GM23338 (cell line): ENCODE results near the gene DSCAML1. TPM values are rescaled to one million over a fixed set of nuclear protein-coding genes. Genes with fewer than 3 reads are reported as not detected.

Experiments used
- ATAC-seq: fragments of 200-7000 bp; cut with Tn5 transposase; 3 replicates; pipeline ENCODE4 v1.9.1; 2020
- DNase-seq: peaks from one replicate; pipeline ENCODE4 v3.0.0-alpha.2; 2015; ENCODE audit warnings: low spot score
- H2AFZ ChIP-seq: fragments of 200-600 bp; sonication (generic); 2 replicates; pipeline ENCODE4 v1.8.0; 2016; ENCODE audit warnings: antibody characterized with exemption, mild to moderate bottlenecking, moderate library complexity
- H3F3A ChIP-seq: fragments of 200-600 bp; sonication (generic); replicated peaks from 2 replicates; pipeline ENCODE4 v1.8.0; 2017; ENCODE audit warnings: antibody characterized with exemption, mixed run types, low read depth
- H3K27ac ChIP-seq: fragments of 200-600 bp; sonication (generic); 2 replicates; pipeline ENCODE4 v1.6.1; 2016; ENCODE audit warnings: low read depth
- H3K27me3 ChIP-seq: fragments of 200-600 bp; sonication (generic); 2 replicates; pipeline ENCODE4 v1.8.0; 2016; ENCODE audit warnings: mild to moderate bottlenecking, mixed run types, moderate library complexity; ENCODE audit not compliant: insufficient read depth
- H3K36me3 ChIP-seq: fragments of 200-600 bp; sonication (generic); 2 replicates; pipeline ENCODE4 v1.8.0; 2016; ENCODE audit warnings: mild to moderate bottlenecking; ENCODE audit not compliant: insufficient read depth
- H3K4me1 ChIP-seq: fragments of 200-600 bp; sonication (generic); 2 replicates; pipeline ENCODE4 v1.8.0; 2016; ENCODE audit warnings: mild to moderate bottlenecking, moderate library complexity; ENCODE audit not compliant: insufficient read depth
- H3K4me2 ChIP-seq: fragments of 200-600 bp; sonication (generic); 2 replicates; pipeline ENCODE4 v1.7.1; 2017; ENCODE audit warnings: mixed run types
- H3K4me3 ChIP-seq: fragments of 200-600 bp; sonication (generic); 2 replicates; pipeline ENCODE4 v1.6.1; 2016; ENCODE audit warnings: mixed run types
- H3K79me2 ChIP-seq: fragments of 200-600 bp; sonication (generic); replicated peaks from 2 replicates; pipeline ENCODE4 v1.8.0; 2017; ENCODE audit warnings: mild to moderate bottlenecking; ENCODE audit not compliant: insufficient read depth
- H3K9me2 ChIP-seq: fragments of 200-600 bp; sonication (generic); 2 replicates; pipeline ENCODE4 v1.8.0; 2017; ENCODE audit not compliant: insufficient read depth
- H4K20me1 ChIP-seq: fragments of 200-600 bp; sonication (generic); replicated peaks from 2 replicates; pipeline ENCODE4 v1.8.0; 2017; ENCODE audit warnings: mild to moderate bottlenecking; ENCODE audit not compliant: insufficient read depth
- H3K27ac Mint-ChIP-seq: 2 replicates; pipeline ENCODE4 v1.8.0; 2020; ENCODE audit warnings: inconsistent platforms, mild to moderate bottlenecking, moderate library complexity, mixed read lengths
- H3K27me3 Mint-ChIP-seq: 3 replicates; pipeline ENCODE4 v1.8.0; 2022; ENCODE audit warnings: low read depth, mild to moderate bottlenecking, moderate library complexity, mixed read lengths, inconsistent platforms; ENCODE audit not compliant: insufficient read depth, poor library complexity
- H3K36me3 Mint-ChIP-seq: 3 replicates; pipeline ENCODE4 v1.8.0; 2021; ENCODE audit warnings: low read depth, mild to moderate bottlenecking, inconsistent platforms, moderate library complexity, mixed read lengths
- H3K4me1 Mint-ChIP-seq: 3 replicates; pipeline ENCODE4 v1.8.0; 2020; ENCODE audit warnings: mild to moderate bottlenecking, inconsistent platforms, mixed read lengths
- H3K4me3 Mint-ChIP-seq: 3 replicates; pipeline ENCODE4 v1.8.0; 2021; ENCODE audit warnings: moderate library complexity, mild to moderate bottlenecking, inconsistent platforms, mixed read lengths
- H3K9me3 Mint-ChIP-seq: 3 replicates; pipeline ENCODE4 v1.8.0; 2020; ENCODE audit warnings: moderate library complexity, mild to moderate bottlenecking, inconsistent platforms, mixed read lengths
- CREB1 ChIP-seq: fragments of 250-450 bp; sonication (Bioruptor Pico); IDR thresholded peaks from 2 replicates; pipeline ENCODE4 v1.5.0; 2020; ENCODE audit warnings: low read depth, mild to moderate bottlenecking, moderate library complexity
- EZH2 ChIP-seq: fragments of 200-600 bp; sonication (generic); IDR thresholded peaks from one replicate; pipeline ENCODE4 v1.8.0; 2017; ENCODE audit warnings: antibody characterized with exemption, mild to moderate bottlenecking, low read depth; ENCODE audit not compliant: unreplicated experiment
- EZH2phosphoT487 ChIP-seq: fragments of 200-600 bp; sonication (generic); IDR thresholded peaks from one replicate; pipeline ENCODE4 v1.8.1; 2018; ENCODE audit warnings: antibody characterized with exemption; ENCODE audit not compliant: unreplicated experiment
- JUNB ChIP-seq: IDR thresholded peaks from one replicate; pipeline ENCODE4 v1.6.1; 2016; ENCODE audit warnings: antibody characterized with exemption; ENCODE audit not compliant: unreplicated experiment
- NANOG ChIP-seq: IDR thresholded peaks from 2 replicates; pipeline ENCODE4 v1.6.1; 2016; ENCODE audit warnings: antibody characterized with exemption, borderline replicate concordance
- POLR2AphosphoS5 ChIP-seq: IDR thresholded peaks from 2 replicates; pipeline ENCODE4 v1.6.1; 2016; ENCODE audit warnings: antibody characterized with exemption, low read depth
- STAT1 ChIP-seq: IDR thresholded peaks from one replicate; pipeline ENCODE4 v1.6.1; 2016; ENCODE audit warnings: antibody characterized with exemption; ENCODE audit not compliant: unreplicated experiment
- ZNF114 ChIP-seq: fragments of 250-450 bp; sonication (Bioruptor Pico); IDR thresholded peaks from 2 replicates; pipeline ENCODE4 v1.5.0; 2020; ENCODE audit warnings: mild to moderate bottlenecking, moderate library complexity
- ZNF331 ChIP-seq: fragments of 250-450 bp; sonication (Bioruptor Pico); IDR thresholded peaks from 2 replicates; pipeline ENCODE4 v1.5.0; 2020; ENCODE audit warnings: low read depth, mild to moderate bottlenecking, moderate library complexity
- polyA plus RNA-seq: library from polyadenylated mRNA; unstranded; fragments of >200 nt; fragmentation: Nextera tagmentation; extraction: Ambion mirVana; gene quantifications from 2 replicates; pipeline ENCODE4 v1.2.1, GENCODE V29; 2016
- total RNA-seq: library from RNA; depleted of rRNA; stranded (reverse); fragments of >200 nt; shearing (Covaris generic); gene quantifications from 2 replicates; pipeline ENCODE4 v1.2.3, GENCODE V29; 2014
- TF ChIP-seq, protein P1 (sequence below): IDR thresholded peaks from one replicate; pipeline ENCODE4 v1.6.1; 2018; ENCODE audit warnings: antibody characterized with exemption; ENCODE audit not compliant: unreplicated experiment
- TF ChIP-seq, protein P2 (sequence below): IDR thresholded peaks from 2 replicates; pipeline ENCODE4 v1.6.1; 2016; ENCODE audit warnings: antibody characterized with exemption
- TF ChIP-seq, protein P3 (sequence below): fragments of 250-450 bp; sonication (Bioruptor Pico); IDR thresholded peaks from 2 replicates; pipeline ENCODE4 v1.5.0; 2020; ENCODE audit warnings: mild to moderate bottlenecking, moderate library complexity
- TF ChIP-seq, protein P4 (sequence below), 2 experiments: fragments of 200-600 bp in 1 of 2; sonication (generic) in 1 of 2; conservative IDR thresholded peaks; 2 replicates each; pipeline versions ENCODE4 v1.5.1 to v1.6.1; 2016 to 2017; ENCODE audit warnings: antibody characterized with exemption in 2 of 2, low read depth in 2 of 2, mild to moderate bottlenecking in 2 of 2, moderate library complexity in 1 of 2

Gene DSCAML1
- total and polyA plus RNA-seq, 2 experiments from 2014 or later = 0.17 TPM; not detected in 1

DNA sequence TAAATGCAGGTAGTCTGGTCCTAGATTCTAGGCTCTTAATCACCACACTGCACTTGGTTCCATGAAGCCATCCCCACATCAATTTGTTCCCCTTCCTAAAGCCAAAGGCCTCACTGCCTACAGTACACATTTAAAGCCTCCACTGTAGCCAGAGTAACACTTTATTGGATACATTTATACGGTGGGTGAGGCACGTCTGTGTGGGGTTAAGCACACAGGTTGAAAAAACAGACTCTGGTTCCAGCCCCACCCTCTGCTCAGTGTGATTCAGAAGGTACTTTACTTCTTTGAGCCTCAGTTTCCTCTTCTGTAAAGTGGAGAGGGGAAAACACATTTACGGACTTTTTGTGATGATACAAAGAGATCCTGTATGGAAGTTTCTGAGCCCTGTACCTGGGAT is 22.5 kb downstream of the DSCAML1 start:
- Histone ChIP-seq H4K20me1 (no peaks in the 10 kb centered on the region; the same call in 1 of the 2 replicates), H3K4me2 (no peak overlapping the region), H3K27me3 (no peaks in the 10 kb centered on the region), H3K4me1 (no peaks in the 10 kb centered on the region), H3F3A (no peaks in the 10 kb centered on the region), H3K36me3 (no peaks in the 10 kb centered on the region), H3K27ac (no peak overlapping the region), H3K79me2 (no peaks in the 10 kb centered on the region), H3K4me3 (no peak overlapping the region), H3K9me2 (no peaks in the 10 kb centered on the region), H2AFZ (no peak overlapping the region)
- TF ChIP-seq CREB1 (CRISPR knock-in tag) = no peak
- TF ChIP-seq, protein P1, sequence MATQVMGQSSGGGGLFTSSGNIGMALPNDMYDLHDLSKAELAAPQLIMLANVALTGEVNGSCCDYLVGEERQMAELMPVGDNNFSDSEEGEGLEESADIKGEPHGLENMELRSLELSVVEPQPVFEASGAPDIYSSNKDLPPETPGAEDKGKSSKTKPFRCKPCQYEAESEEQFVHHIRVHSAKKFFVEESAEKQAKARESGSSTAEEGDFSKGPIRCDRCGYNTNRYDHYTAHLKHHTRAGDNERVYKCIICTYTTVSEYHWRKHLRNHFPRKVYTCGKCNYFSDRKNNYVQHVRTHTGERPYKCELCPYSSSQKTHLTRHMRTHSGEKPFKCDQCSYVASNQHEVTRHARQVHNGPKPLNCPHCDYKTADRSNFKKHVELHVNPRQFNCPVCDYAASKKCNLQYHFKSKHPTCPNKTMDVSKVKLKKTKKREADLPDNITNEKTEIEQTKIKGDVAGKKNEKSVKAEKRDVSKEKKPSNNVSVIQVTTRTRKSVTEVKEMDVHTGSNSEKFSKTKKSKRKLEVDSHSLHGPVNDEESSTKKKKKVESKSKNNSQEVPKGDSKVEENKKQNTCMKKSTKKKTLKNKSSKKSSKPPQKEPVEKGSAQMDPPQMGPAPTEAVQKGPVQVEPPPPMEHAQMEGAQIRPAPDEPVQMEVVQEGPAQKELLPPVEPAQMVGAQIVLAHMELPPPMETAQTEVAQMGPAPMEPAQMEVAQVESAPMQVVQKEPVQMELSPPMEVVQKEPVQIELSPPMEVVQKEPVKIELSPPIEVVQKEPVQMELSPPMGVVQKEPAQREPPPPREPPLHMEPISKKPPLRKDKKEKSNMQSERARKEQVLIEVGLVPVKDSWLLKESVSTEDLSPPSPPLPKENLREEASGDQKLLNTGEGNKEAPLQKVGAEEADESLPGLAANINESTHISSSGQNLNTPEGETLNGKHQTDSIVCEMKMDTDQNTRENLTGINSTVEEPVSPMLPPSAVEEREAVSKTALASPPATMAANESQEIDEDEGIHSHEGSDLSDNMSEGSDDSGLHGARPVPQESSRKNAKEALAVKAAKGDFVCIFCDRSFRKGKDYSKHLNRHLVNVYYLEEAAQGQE = no peak
- TF ChIP-seq, protein P2, sequence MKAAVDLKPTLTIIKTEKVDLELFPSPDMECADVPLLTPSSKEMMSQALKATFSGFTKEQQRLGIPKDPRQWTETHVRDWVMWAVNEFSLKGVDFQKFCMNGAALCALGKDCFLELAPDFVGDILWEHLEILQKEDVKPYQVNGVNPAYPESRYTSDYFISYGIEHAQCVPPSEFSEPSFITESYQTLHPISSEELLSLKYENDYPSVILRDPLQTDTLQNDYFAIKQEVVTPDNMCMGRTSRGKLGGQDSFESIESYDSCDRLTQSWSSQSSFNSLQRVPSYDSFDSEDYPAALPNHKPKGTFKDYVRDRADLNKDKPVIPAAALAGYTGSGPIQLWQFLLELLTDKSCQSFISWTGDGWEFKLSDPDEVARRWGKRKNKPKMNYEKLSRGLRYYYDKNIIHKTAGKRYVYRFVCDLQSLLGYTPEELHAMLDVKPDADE = no peak
- no peak for TF ChIP-seq ZNF331
- no peak for TF ChIP-seq STAT1
- TF ChIP-seq EZH2 = no peak
- TF ChIP-seq EZH2phosphoT487 = no peak
- no peak for TF ChIP-seq NANOG
- TF ChIP-seq POLR2AphosphoS5 = no peak
- TF ChIP-seq ZNF114 (CRISPR knock-in tag) = no peak
- no peak for TF ChIP-seq JUNB
- TF ChIP-seq, protein P3, sequence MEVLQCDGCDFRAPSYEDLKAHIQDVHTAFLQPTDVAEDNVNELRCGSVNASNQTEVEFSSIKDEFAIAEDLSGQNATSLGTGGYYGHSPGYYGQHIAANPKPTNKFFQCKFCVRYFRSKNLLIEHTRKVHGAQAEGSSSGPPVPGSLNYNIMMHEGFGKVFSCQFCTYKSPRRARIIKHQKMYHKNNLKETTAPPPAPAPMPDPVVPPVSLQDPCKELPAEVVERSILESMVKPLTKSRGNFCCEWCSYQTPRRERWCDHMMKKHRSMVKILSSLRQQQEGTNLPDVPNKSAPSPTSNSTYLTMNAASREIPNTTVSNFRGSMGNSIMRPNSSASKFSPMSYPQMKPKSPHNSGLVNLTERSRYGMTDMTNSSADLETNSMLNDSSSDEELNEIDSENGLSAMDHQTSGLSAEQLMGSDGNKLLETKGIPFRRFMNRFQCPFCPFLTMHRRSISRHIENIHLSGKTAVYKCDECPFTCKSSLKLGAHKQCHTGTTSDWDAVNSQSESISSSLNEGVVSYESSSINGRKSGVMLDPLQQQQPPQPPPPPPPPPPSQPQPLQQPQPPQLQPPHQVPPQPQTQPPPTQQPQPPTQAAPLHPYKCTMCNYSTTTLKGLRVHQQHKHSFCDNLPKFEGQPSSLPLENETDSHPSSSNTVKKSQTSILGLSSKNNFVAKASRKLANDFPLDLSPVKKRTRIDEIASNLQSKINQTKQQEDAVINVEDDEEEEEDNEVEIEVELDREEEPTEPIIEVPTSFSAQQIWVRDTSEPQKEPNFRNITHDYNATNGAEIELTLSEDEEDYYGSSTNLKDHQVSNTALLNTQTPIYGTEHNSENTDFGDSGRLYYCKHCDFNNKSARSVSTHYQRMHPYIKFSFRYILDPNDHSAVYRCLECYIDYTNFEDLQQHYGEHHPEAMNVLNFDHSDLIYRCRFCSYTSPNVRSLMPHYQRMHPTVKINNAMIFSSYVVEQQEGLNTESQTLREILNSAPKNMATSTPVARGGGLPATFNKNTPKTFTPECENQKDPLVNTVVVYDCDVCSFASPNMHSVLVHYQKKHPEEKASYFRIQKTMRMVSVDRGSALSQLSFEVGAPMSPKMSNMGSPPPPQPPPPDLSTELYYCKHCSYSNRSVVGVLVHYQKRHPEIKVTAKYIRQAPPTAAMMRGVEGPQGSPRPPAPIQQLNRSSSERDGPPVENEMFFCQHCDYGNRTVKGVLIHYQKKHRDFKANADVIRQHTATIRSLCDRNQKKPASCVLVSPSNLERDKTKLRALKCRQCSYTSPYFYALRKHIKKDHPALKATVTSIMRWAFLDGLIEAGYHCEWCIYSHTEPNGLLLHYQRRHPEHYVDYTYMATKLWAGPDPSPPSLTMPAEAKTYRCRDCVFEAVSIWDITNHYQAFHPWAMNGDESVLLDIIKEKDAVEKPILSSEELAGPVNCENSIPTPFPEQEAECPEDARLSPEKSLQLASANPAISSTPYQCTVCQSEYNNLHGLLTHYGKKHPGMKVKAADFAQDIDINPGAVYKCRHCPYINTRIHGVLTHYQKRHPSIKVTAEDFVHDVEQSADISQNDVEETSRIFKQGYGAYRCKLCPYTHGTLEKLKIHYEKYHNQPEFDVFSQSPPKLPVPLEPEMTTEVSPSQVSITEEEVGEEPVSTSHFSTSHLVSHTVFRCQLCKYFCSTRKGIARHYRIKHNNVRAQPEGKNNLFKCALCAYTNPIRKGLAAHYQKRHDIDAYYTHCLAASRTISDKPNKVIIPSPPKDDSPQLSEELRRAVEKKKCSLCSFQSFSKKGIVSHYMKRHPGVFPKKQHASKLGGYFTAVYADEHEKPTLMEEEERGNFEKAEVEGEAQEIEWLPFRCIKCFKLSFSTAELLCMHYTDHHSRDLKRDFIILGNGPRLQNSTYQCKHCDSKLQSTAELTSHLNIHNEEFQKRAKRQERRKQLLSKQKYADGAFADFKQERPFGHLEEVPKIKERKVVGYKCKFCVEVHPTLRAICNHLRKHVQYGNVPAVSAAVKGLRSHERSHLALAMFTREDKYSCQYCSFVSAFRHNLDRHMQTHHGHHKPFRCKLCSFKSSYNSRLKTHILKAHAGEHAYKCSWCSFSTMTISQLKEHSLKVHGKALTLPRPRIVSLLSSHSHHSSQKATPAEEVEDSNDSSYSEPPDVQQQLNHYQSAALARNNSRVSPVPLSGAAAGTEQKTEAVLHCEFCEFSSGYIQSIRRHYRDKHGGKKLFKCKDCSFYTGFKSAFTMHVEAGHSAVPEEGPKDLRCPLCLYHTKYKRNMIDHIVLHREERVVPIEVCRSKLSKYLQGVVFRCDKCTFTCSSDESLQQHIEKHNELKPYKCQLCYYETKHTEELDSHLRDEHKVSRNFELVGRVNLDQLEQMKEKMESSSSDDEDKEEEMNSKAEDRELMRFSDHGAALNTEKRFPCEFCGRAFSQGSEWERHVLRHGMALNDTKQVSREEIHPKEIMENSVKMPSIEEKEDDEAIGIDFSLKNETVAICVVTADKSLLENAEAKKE (CRISPR knock-in tag) = no peak
- TF ChIP-seq, protein P4, sequence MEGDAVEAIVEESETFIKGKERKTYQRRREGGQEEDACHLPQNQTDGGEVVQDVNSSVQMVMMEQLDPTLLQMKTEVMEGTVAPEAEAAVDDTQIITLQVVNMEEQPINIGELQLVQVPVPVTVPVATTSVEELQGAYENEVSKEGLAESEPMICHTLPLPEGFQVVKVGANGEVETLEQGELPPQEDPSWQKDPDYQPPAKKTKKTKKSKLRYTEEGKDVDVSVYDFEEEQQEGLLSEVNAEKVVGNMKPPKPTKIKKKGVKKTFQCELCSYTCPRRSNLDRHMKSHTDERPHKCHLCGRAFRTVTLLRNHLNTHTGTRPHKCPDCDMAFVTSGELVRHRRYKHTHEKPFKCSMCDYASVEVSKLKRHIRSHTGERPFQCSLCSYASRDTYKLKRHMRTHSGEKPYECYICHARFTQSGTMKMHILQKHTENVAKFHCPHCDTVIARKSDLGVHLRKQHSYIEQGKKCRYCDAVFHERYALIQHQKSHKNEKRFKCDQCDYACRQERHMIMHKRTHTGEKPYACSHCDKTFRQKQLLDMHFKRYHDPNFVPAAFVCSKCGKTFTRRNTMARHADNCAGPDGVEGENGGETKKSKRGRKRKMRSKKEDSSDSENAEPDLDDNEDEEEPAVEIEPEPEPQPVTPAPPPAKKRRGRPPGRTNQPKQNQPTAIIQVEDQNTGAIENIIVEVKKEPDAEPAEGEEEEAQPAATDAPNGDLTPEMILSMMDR (conservative IDR thresholded peaks at IDR 0.05; ENCODE audit: low read depth in 2 of 2) = no peak
- Mint-ChIP-seq H3K9me3 (no peaks in the 10 kb centered on the region), H3K4me3 (no peak overlapping the region), H3K27me3 (peaks cover 7% of the 10 kb centered on the region), H3K27ac (no peak overlapping the region), H3K36me3 (no peaks in the 10 kb centered on the region), H3K4me1 (no peaks in the 10 kb centered on the region)
- DNase-seq (no peak), ATAC-seq (no peak)
